Suprapubic skin (tissue), 4 donors: ENCODE results near the gene KCNK13. TPM values are rescaled to one million over a fixed set of nuclear protein-coding genes. Genes with fewer than 3 reads are reported as not detected.

Experiments used
- DNase-seq, 2 donors: peaks; one replicate each; pipeline ENCODE4 v3.0.0-alpha.2; 2019; ENCODE audit warnings: low spot score in 2 of 2
- H3K27ac ChIP-seq: fragments of 200-600 bp; sonication (generic); one replicate; pipeline ENCODE4 v1.5.1; 2019
- H3K27me3 ChIP-seq: fragments of 200-600 bp; sonication (generic); one replicate; pipeline ENCODE4 v1.5.1; 2019
- H3K36me3 ChIP-seq: fragments of 200-600 bp; sonication (generic); one replicate; pipeline ENCODE4 v1.5.1; 2019
- H3K4me1 ChIP-seq: fragments of 200-600 bp; sonication (generic); one replicate; pipeline ENCODE4 v1.5.1; 2019
- H3K4me3 ChIP-seq: fragments of 200-600 bp; sonication (generic); one replicate; pipeline ENCODE4 v1.5.1; 2019; ENCODE audit warnings: mild to moderate bottlenecking
- H3K9me3 ChIP-seq: fragments of 200-600 bp; sonication (generic); one replicate; pipeline ENCODE4 v1.5.1; 2019
- CTCF ChIP-seq, 2 donors: fragments of 200-600 bp in 1 of 2; fragments of 450-650 bp in 1 of 2; sonication (generic) in 1 of 2; IDR thresholded peaks; one replicate each; pipeline ENCODE4 v1.5.1; 2016 to 2019; ENCODE audit warnings: antibody characterized with exemption in 2 of 2, mild to moderate bottlenecking in 1 of 2, moderate library complexity in 1 of 2
- EP300 ChIP-seq: sonication (generic); formaldehyde crosslinking; IDR thresholded peaks from one replicate; pipeline ENCODE4 v1.6.1; 2017; ENCODE audit warnings: antibody characterized with exemption
- POLR2A ChIP-seq, 2 donors: fragments of 450-650 bp; IDR thresholded peaks; one replicate each; pipeline ENCODE4 v1.6.1; 2017; ENCODE audit warnings: antibody characterized with exemption in 2 of 2, mild to moderate bottlenecking in 2 of 2, moderate library complexity in 2 of 2
- POLR2AphosphoS5 ChIP-seq, 3 donors: sonication (generic); formaldehyde crosslinking; IDR thresholded peaks; one replicate each; pipeline ENCODE4 v1.6.1; 2017; ENCODE audit warnings: antibody characterized with exemption in 3 of 3
- WGBS: methylation state at CpG from one replicate; pipeline ENCODE4 v1.1.5; 2018; 5-methylcytosine and 5-hydroxymethylcytosine counted together
- total RNA-seq, 4 donors: library from RNA; depleted of rRNA; stranded (reverse); fragments of >200 nt; gene quantifications; one replicate each; pipeline ENCODE4 v1.1.0, GENCODE V29; 2016

Gene KCNK13
- total RNA-seq, 4 donors from 2014 or later: 0.48 TPM; not detected in 3

GRCh38 chr14:90027842-90028241 is 34.0 kb upstream of the KCNK13 start:
- no peak for DNase-seq
- Histone ChIP-seq H3K27ac (no peak overlapping the region), H3K27me3 (no peaks in the 10 kb centered on the region), H3K4me1 (no peaks in the 10 kb centered on the region), H3K4me3 (no peak overlapping the region), H3K36me3 (peaks cover 36% of the 10 kb centered on the region), H3K9me3 (no peaks in the 10 kb centered on the region)
- TF ChIP-seq POLR2AphosphoS5 (IDR thresholded peaks at IDR 0.05) (no peak), CTCF (IDR thresholded peaks at IDR 0.05) (no peak), EP300 (no peak), POLR2A (IDR thresholded peaks at IDR 0.05) (no peak)
- WGBS: 74% methylated on average over 1 of the region's 1 CpG

DNA sequence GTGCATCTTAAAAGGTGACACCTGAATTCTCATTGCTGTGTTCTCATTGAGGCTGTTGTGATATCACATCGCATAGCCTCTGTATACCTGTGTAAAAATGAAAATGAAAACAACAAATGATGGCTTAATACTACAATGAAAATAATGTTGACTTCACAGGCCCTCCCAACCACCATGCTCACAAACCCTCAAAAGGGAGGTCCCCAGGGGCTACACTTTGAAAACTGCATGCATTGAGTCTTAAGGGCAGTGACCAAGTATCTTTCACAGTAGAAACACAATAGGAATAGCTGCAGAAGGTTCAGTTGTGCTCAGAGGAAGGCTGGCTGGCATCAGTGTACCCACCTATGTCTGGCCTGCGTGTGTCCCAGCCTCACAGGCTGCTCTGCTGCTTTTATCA is 27.6 kb upstream of the KCNK13 start:
- H3K4me1 ChIP-seq: no peaks in the 10 kb centered on the region
- peaks cover 6% of the 10 kb centered on the region for H3K9me3 ChIP-seq
- no peak for TF ChIP-seq POLR2AphosphoS5 (IDR thresholded peaks at IDR 0.05)
- TF ChIP-seq POLR2A (IDR thresholded peaks at IDR 0.05): no peak
- TF ChIP-seq EP300: no peak
- no peak for TF ChIP-seq CTCF (IDR thresholded peaks at IDR 0.05)
- no peak for DNase-seq
- 95% methylated on average over 2 of the region's 2 CpGs for WGBS
- no peaks in the 10 kb centered on the region for H3K27me3 ChIP-seq
- no peak overlapping the region for H3K27ac ChIP-seq
- H3K36me3 ChIP-seq: peaks cover 57% of the 10 kb centered on the region
- no peak overlapping the region for H3K4me3 ChIP-seq

- Histone ChIP-seq H3K9me3 (peaks cover 6% of the 10 kb centered on the region), H3K4me3 (no peak overlapping the region), H3K27ac (no peak overlapping the region), H3K4me1 (no peaks in the 10 kb centered on the region), H3K27me3 (no peaks in the 10 kb centered on the region), H3K36me3 (peaks cover 55% of the 10 kb centered on the region)
- DNase-seq: no peak
- TF ChIP-seq POLR2AphosphoS5 (IDR thresholded peaks at IDR 0.05) (no peak), EP300 (no peak), CTCF (IDR thresholded peaks at IDR 0.05) (no peak), POLR2A (IDR thresholded peaks at IDR 0.05) (no peak)
- 86% methylated on average over 6 of the region's 6 CpGs for WGBS
These were observed 26.8 kb upstream of the KCNK13 start for GRCh38 chr14:90034835-90035525.

- no peak overlapping the region for H3K27ac ChIP-seq
- peaks cover 38% of the 10 kb centered on the region for H3K36me3 ChIP-seq
- no peak for TF ChIP-seq POLR2A (IDR thresholded peaks at IDR 0.05)
- TF ChIP-seq POLR2AphosphoS5 (IDR thresholded peaks at IDR 0.05): no peak
- no peak for TF ChIP-seq CTCF (IDR thresholded peaks at IDR 0.05)
- no peak for TF ChIP-seq EP300
- no peaks in the 10 kb centered on the region for H3K4me1 ChIP-seq
- H3K9me3 ChIP-seq: peaks cover 6% of the 10 kb centered on the region
- WGBS: 96% methylated on average over 11 of the region's 11 CpGs
- H3K4me3 ChIP-seq: no peak overlapping the region
- H3K27me3 ChIP-seq: no peaks in the 10 kb centered on the region
- no peak for DNase-seq
These were observed 22.4 kb upstream of the KCNK13 start for GRCh38 chr14:90039253-90040010.

GRCh38 chr14:90040411-90040810 is 21.4 kb upstream of the KCNK13 start:
- no peak for DNase-seq
- no peak overlapping the region for H3K4me3 ChIP-seq
- TF ChIP-seq POLR2A (IDR thresholded peaks at IDR 0.05) (no peak), EP300 (no peak), POLR2AphosphoS5 (IDR thresholded peaks at IDR 0.05) (no peak), CTCF (IDR thresholded peaks at IDR 0.05) (no peak)
- 78% methylated on average over 3 of the region's 3 CpGs for WGBS
- no peaks in the 10 kb centered on the region for H3K27me3 ChIP-seq
- H3K36me3 ChIP-seq: peaks cover 41% of the 10 kb centered on the region
- peaks cover 6% of the 10 kb centered on the region for H3K9me3 ChIP-seq
- no peaks in the 10 kb centered on the region for H3K4me1 ChIP-seq
- no peak overlapping the region for H3K27ac ChIP-seq
